Spinal cord (tissue), 10 donors: ENCODE results near the gene MPI. TPM values are rescaled to one million over a fixed set of nuclear protein-coding genes. Genes with fewer than 3 reads are reported as not detected.
A peak's percentile ranks its signal among the peaks of the same experiment; 100 is the strongest.
"Not testable (repeated sequence)": the region's sequence is repeated elsewhere in the genome, so short reads cannot be mapped to it uniquely, and the experiment has no call there.

Experiments
- DNase-seq, 6 donors: peaks; one replicate each; pipeline versions ENCODE4 v3.0.0 to v3.0.0-alpha.2; 2013 to 2015; ENCODE audit warnings: low spot score in 6 of 6, low read depth in 4 of 6
- H3K27ac ChIP-seq: one replicate; pipeline ENCODE4 v1.5.1; 2013; ENCODE audit warnings: low read depth, low read length, control low read depth
- H3K27me3 ChIP-seq: one replicate; pipeline ENCODE4 v1.6.1; 2013; ENCODE audit warnings: low read length; ENCODE audit not compliant: control insufficient read depth, insufficient read depth
- H3K36me3 ChIP-seq: one replicate; pipeline ENCODE4 v1.6.1; 2013; ENCODE audit warnings: low read length; ENCODE audit not compliant: control insufficient read depth, insufficient read depth
- H3K4me1 ChIP-seq: one replicate; pipeline ENCODE4 v1.6.1; 2013; ENCODE audit warnings: low read length; ENCODE audit not compliant: control insufficient read depth, insufficient read depth
- H3K4me3 ChIP-seq: one replicate; pipeline ENCODE4 v1.5.1; 2013; ENCODE audit warnings: low read depth, low read length, control low read depth
- H3K9me3 ChIP-seq: one replicate; pipeline ENCODE4 v1.6.1; 2013; ENCODE audit warnings: low read length; ENCODE audit not compliant: control insufficient read depth, insufficient read depth
- WGBS: methylation state at CpG from one replicate; pipeline ENCODE4 v1.1.5; 2013; ENCODE audit warnings: missing lambda C conversion rate; ENCODE audit not compliant: insufficient coverage; 5-methylcytosine and 5-hydroxymethylcytosine counted together
- polyA plus RNA-seq, 2 donors: library from polyadenylated mRNA; unstranded; fragments of 120-200 nt; gene quantifications; one replicate each; pipeline ENCODE4 v1.2.1, GENCODE V29; 2013; ENCODE audit not compliant: insufficient read length in 2 of 2
- total RNA-seq, 2 donors: library from RNA; depleted of rRNA in 1 of 2; stranded (reverse); fragments of 120-200 nt in 1 of 2; fragments of >200 nt in 1 of 2; gene quantifications; one replicate each; pipeline versions ENCODE4 v1.2.3 to v1.2.4, GENCODE V29; 2013 to 2014
- donor health status: healthy.

MPI gene
- total and polyA plus RNA-seq, 4 donors = 38.5 to 80.7 (median 69.6) TPM

DNA sequence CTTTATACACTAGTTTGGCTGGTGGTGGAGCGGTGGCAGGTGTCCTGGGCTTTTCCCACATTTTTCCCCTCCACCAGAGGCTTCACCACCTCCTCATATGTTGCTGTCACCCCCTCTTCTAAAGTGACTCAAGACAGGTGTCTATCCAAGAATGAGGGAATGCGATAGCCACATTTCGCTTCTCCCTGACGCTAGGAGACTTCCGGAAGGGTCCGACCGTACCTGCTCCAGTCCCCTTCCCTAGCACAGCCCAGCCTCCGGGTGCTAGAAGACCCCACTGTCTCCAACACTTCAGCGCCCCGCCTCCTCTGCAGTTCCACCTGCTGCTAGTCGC lies 17.2 kb upstream of the MPI start:
- Histone ChIP-seq H3K27me3 (no peaks in the 10 kb centered on the region), H3K36me3 (peaks cover 4% of the 10 kb centered on the region), H3K4me3 (peak overlapping the region; percentile 96), H3K9me3 (no peaks in the 10 kb centered on the region), H3K27ac (peak overlapping the region; percentile 93), H3K4me1 (peaks cover 30% of the 10 kb centered on the region)
- DNase-seq = no peak
- under 1% methylated on average over 10 of the region's 11 CpGs for WGBS

DNA sequence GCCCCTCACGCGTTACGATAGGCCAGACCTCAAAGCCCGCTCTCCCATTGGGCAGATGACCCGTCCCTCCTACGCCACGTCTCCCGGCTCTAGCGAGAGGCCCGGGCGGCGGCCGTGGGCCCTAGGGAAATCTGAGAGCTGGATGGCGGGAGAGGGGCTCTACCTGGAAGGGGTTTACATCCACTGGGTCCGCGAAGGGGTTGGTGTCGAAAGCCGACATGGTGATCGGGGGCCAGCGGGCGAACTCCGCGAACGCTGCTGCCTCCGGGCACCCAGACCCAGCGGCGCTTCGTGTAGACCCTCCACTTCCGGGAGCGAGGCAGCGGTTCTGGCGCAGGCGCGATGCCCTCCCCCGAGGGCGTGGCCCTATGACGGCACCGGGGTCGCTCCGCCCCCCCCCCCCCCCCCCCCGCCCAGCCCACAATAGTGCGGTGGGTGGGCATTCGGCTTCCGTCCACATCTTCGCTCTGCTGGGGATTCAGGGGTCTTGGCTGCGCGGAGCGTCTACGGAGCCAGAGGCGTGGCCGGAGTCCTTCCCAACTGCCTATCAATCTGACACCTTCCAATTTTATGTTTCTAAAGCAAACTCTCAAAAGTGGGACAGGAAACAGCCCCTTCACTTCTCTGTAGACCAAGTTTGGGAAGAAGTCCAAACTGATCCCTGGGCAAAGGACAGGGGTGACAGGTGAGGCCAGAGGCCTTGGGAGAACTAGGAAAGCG lies 16.6 kb upstream of the MPI start, which contains the start of gene SCAMP2:
Gene SCAMP2, minus strand, starts transcription at position 330 of the 720 bp plus-strand sequence. Its CDS starts 110 bp downstream, at position 220.
- Histone ChIP-seq H3K27me3 (no peaks in the 10 kb centered on the region), H3K4me3 (peak within 1 kb of the TSS; percentile 96), H3K36me3 (peaks cover 4% of the 10 kb centered on the region), H3K27ac (peak within 1 kb of the TSS; percentile 93), H3K9me3 (no peaks in the 10 kb centered on the region), H3K4me1 (peaks cover 30% of the 10 kb centered on the region)
- WGBS = under 1% methylated on average over 34 of the region's 52 CpGs
- peak; percentile 90 to 99 (median 94) for DNase-seq

DNA sequence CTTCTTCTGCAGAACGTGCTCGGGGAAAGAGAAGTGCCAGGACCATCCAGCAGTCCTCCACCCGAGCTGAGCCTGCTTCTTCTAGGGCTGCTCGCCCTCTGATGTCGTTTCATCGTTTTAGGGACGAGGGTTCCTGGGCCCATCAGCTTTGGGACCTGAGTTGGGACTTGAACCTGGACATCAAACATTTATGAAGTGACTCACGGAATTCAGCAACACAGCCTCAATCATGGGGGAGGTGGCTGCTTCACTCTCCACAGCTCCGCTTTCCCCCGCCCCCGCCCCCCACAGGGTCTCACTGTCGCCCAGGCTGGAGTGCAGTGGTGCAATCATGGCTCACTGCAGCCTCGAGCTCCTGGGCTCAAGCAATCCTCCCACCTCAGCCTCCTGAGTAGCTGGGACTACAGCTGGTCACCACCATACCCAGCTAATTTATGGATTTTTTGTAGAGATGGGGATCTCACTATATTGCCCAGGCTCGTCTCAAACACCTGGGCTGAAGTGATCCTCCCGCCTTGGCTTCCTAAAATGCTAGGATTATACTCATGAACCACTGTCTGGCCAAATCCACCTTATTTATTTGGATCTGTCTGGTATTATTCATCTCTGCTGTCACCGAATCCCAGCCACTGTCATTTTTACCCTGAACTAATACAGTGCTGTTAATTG lies 16.0 kb upstream of the MPI start:
- DNase-seq = no peak
- Histone ChIP-seq H3K27ac (peak overlapping the region; percentile 45), H3K9me3 (no peaks in the 10 kb centered on the region), H3K27me3 (no peaks in the 10 kb centered on the region), H3K4me1 (peaks cover 30% of the 10 kb centered on the region), H3K4me3 (peak overlapping the region; percentile 96), H3K36me3 (no peaks in the 10 kb centered on the region)
- WGBS = 8% methylated on average over 8 of the region's 16 CpGs

DNA sequence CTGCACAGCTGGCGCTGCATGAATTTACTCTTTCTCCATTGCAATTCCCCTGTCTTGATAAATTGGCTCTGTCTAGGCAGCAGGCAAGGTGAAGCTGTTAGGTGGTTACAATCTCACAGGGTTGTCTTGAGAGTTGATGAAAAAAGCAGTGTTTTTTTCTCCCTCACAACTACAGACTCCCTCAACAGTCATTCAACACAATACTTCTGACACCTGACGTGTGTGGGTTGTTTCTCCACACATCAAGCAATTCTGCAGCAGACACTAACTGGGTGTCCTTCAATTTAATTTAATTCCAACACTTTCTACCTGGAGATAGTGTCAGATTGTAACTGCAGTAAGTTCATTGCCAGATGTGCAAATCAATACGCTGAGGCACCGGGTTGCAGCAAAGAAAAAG lies 11.6 kb upstream of the MPI start:
- no peak overlapping the region for H3K27ac ChIP-seq
- 67% methylated on average over 1 of the region's 4 CpGs for WGBS

DNA sequence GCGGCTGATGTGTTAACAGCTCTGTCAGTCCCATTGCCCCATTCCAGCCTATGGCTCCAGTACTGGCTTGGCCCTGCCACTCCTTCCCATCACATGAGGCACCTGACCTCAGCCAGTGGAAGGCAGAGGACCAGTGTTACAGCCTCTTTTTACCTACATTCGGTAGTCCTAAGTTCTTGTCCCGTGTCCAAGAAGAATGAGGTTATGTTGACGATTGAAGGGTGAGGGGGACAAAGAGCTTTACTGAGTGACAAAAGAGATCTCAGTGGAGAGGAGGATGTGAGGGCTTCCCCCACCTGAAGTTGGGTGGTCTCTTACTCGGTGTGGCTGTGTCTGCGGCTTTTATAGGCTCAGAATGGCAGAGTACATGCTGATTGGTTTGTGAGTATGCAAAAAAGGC lies 7.3 kb upstream of the MPI start:
- Histone ChIP-seq H3K4me1 (no peaks in the 10 kb centered on the region), H3K36me3 (no peaks in the 10 kb centered on the region), H3K9me3 (no peaks in the 10 kb centered on the region), H3K27ac (no peak overlapping the region), H3K4me3 (no peak overlapping the region), H3K27me3 (no peaks in the 10 kb centered on the region)
- DNase-seq = no peak
- WGBS = 90% methylated on average over 6 of the region's 6 CpGs

More for the DNA sequence above, 11.6 kb upstream of the MPI start:
- Histone ChIP-seq H3K36me3 (no peaks in the 10 kb centered on the region), H3K4me1 (peaks cover 7% of the 10 kb centered on the region), H3K4me3 (no peak overlapping the region), H3K27me3 (no peaks in the 10 kb centered on the region), H3K9me3 (no peaks in the 10 kb centered on the region)
- DNase-seq = peak in 1 of 6 donors; percentile 25

DNA sequence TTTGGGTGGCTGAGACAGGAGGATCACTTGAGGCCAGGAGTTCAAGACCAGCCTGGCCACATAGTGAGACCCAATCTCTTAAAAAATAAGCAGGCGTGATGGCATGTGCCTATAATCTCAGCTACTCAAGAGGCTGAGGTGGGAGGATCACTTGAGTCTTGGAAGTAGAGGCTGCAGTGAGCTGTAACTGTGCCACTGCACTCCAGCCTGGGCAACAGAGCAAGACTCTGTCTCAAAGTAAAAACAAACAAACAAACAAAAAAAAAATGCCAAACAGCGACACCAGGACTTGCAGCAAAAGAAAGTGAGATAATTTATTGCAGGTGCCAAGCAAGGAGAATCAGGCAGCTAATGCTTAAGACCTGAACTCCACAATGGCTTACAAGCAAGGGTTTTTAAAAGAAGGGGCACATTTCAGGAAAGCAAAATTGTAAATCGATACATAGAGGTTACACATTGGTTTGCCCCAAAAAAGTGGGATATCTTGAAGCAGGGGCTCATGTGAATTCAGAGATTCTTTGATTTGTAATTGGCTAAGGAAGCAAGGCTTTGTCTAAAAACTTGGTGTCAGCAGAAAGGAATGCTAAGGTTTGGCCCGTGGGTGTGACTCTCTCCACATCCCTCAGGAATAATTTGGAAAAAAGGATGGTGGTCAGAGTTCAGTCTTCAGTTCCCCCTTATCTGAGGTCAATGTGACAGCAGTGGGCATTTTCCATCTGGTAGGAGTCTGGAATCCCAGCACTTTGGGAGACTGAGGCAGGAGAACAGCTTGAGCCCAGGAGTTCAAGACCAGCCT lies 5.2 kb upstream of the MPI start:
- Histone ChIP-seq H3K9me3 (no peaks in the 10 kb centered on the region), H3K4me1 (peaks cover 12% of the 10 kb centered on the region), H3K4me3 (no peak overlapping the region), H3K27me3 (no peaks in the 10 kb centered on the region), H3K36me3 (no peaks in the 10 kb centered on the region), H3K27ac (no peak overlapping the region)
- WGBS = 93% methylated on average over 3 of the region's 4 CpGs
- no peak for DNase-seq

DNA sequence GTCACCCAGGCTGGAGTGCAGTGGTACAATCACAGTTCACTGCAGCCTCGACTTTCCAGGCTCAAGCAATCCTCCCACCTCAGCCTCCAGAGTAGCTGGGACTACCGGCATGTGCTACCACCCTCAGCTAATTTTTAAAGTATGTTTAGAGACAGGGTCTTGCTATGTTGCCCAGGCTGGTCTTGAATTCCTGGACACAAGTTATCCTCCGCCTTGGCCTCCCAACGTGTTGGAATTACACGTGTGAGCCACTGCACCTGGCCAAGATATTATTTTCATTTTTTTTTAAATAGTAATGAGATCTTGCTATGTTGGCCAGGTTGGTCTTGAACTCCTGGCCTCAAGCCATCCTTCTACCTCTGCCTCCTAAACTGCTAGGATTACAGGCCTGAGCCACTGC lies 4.4 kb upstream of the MPI start:
- DNase-seq = no peak
- Histone ChIP-seq H3K4me1 (peaks cover 16% of the 10 kb centered on the region), H3K9me3 (no peaks in the 10 kb centered on the region), H3K27me3 (no peaks in the 10 kb centered on the region), H3K4me3 (no peak overlapping the region), H3K36me3 (peaks cover 2% of the 10 kb centered on the region), H3K27ac (no peak overlapping the region)
- WGBS = 80% methylated on average over 1 of the region's 5 CpGs

DNA sequence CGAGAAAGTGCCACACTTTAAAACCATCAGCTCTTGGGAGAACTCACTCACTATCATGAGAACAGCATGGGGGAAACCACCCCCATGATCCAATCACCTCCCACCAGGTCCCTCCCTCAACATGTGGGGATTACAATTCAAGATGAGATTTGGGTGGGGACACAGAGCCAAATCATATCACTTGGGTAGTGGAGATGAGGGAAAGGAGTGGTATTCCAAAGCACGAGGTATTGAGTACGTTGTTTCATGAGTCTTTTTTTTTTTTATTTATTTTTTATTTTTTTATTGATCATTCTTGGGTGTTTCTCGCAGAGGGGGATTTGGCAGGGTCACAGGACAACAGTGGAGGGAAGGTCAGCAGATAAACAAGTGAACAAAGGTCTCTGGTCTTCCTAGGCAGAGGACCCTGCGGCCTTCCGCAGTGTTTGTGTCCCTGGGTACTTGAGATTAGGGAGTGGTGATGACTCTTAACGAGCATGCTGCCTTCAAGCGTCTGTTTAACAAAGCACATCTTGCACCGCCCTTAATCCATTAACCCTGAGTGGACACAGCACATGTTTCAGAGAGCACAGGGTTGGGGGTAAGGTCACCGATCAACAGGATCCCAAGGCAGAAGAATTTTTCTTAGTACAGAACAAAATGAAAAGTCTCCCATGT lies 2.2 kb upstream of the MPI start:
- H3K4me1 ChIP-seq = peaks cover 22% of the 10 kb centered on the region
- H3K27ac ChIP-seq, H3K4me3 ChIP-seq, H3K27me3 ChIP-seq, H3K9me3 ChIP-seq, DNase-seq: not testable (repeated sequence)
- no CpG with 5 or more reads among the region's 10 CpGs for WGBS
- H3K36me3 ChIP-seq = peaks cover 19% of the 10 kb centered on the region

DNA sequence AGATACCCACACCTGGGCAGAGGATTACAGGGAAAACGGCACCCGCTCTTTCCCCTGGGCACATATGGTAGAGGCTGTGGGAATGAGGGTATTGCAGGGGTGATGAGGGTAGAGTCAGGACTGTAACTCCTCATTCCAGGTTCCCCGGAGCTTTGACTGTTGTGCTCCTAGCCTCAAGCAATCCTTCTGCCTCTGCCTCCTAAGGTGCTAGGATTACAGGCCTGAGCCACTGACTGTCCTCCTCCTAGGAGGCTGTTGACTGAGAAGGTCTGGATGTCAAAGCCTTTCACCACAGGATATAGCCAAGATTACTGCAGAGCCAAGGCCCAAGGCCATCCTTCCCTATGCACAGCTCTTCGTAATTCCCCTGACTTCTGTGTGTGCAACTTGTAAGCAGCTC lies 1.1 kb upstream of the MPI start:
- WGBS = 97% methylated on average over 3 of the region's 4 CpGs
- no peak overlapping the region for H3K4me3 ChIP-seq
- peaks cover 29% of the 10 kb centered on the region for H3K36me3 ChIP-seq
- peak overlapping the region; percentile 78 for H3K27ac ChIP-seq
- no peaks in the 10 kb centered on the region for H3K9me3 ChIP-seq
- peaks cover 22% of the 10 kb centered on the region for H3K4me1 ChIP-seq
- no peaks in the 10 kb centered on the region for H3K27me3 ChIP-seq
- no peak for DNase-seq
